Endothelial cell of umbilical vein (primary cell): Measurements from ENCODE around the gene C20orf202. TPM values are rescaled to one million over a fixed set of nuclear protein-coding genes. Genes with fewer than 3 reads are reported as not detected.

Source experiments
- BruUV-seq: library from RNA; stranded (reverse); fragments of 400-500 nt; replicated peaks from 2 replicates; lab custom pipeline; 2021; lab: Mats Ljungman, UMichigan
- CTCF ChIA-PET: fragments of 300-600, 350-600 bp; sonication (Branson Sonifier 250); formaldehyde crosslinking; loops from one replicate; lab custom pipeline; 2021; ENCODE audit warnings: antibody characterized with exemption, inconsistent platforms; lab: Charles Lee
- POLR2A ChIA-PET: fragments of 300-600, 350-600 bp; sonication (Branson Sonifier 250); formaldehyde crosslinking; loops from one replicate; lab custom pipeline; 2021; ENCODE audit warnings: antibody characterized with exemption, inconsistent platforms; lab: Charles Lee
- DNase-seq: peaks from one replicate; pipeline ENCODE4 v3.0.0-alpha.2; 2011; ENCODE audit warnings: low read depth, low spot score
- FAIRE-seq: peaks from 2 replicates; lab custom pipeline; 2011; peaks lifted over from hg19 to GRCh38; lab: Jason Lieb, UNC
- H2AFZ ChIP-seq: 2 replicates; pipeline ENCODE4 v1.6.0; 2012; ENCODE audit warnings: low read depth, low read length, control low read depth, inconsistent platforms
- H3K27ac ChIP-seq: 2 replicates; pipeline ENCODE4 v1.5.1; 2011; ENCODE audit warnings: low read depth, mild to moderate bottlenecking, control low read depth, low read length, moderate library complexity; ENCODE audit not compliant: insufficient read depth
- H3K27me3 ChIP-seq, 2 experiments: 2 replicates each; pipeline versions ENCODE4 v1.6.0 to v1.6.1; 2011; ENCODE audit warnings: low read length in 2 of 2, mixed read lengths in 1 of 2; ENCODE audit not compliant: control insufficient read depth in 2 of 2, insufficient read depth in 2 of 2
- H3K36me3 ChIP-seq, 2 experiments: 2 replicates in 1 of 2; 3 replicates in 1 of 2; pipeline ENCODE4 v1.5.1; 2011; ENCODE audit warnings: low read length in 2 of 2, mild to moderate bottlenecking in 1 of 2, moderate library complexity in 1 of 2; ENCODE audit not compliant: control insufficient read depth in 2 of 2, insufficient read depth in 2 of 2; ENCODE audit errors: extremely low read depth in 1 of 2
- H3K4me1 ChIP-seq: 3 replicates; pipeline ENCODE4 v1.5.1; 2011; ENCODE audit warnings: mild to moderate bottlenecking, low read length; ENCODE audit not compliant: control insufficient read depth, insufficient read depth; ENCODE audit errors: extremely low read depth
- H3K4me2 ChIP-seq: 2 replicates; pipeline ENCODE4 v1.6.1; 2011; ENCODE audit warnings: low read length, control low read depth, mixed read lengths; ENCODE audit not compliant: insufficient read depth
- H3K4me3 ChIP-seq, 3 experiments: fragments of 200-600 bp in 1 of 3; sonication (generic), shearing (Covaris generic) in 1 of 3; replicated peaks in 1 of 3; 2 replicates each; pipeline ENCODE4 v1.5.1; 2011 to 2016; ENCODE audit warnings: control low read depth in 3 of 3, low read length in 3 of 3, mild to moderate bottlenecking in 2 of 3, inconsistent platforms in 1 of 3, low read depth in 1 of 3, moderate library complexity in 1 of 3; ENCODE audit not compliant: insufficient read depth in 1 of 3
- H3K79me2 ChIP-seq: 2 replicates; pipeline ENCODE4 v1.6.0; 2012; ENCODE audit warnings: low read length, inconsistent platforms; ENCODE audit not compliant: control insufficient read depth, insufficient read depth
- H3K9ac ChIP-seq: replicated peaks from 2 replicates; pipeline ENCODE3; 2011; ENCODE audit warnings: low read length, control low read depth; ENCODE audit not compliant: insufficient read depth; ENCODE audit errors: extremely low read depth
- H3K9me1 ChIP-seq: replicated peaks from 3 replicates; pipeline ENCODE4 v1.6.0; 2011; ENCODE audit warnings: mild to moderate bottlenecking, low read length; ENCODE audit not compliant: control insufficient read depth, insufficient read depth; ENCODE audit errors: extremely low read depth
- H3K9me3 ChIP-seq: replicated peaks from 2 replicates; pipeline ENCODE4 v1.5.1; 2012; ENCODE audit warnings: low read length, inconsistent platforms; ENCODE audit not compliant: control insufficient read depth, insufficient read depth
- H4K20me1 ChIP-seq: replicated peaks from 2 replicates; pipeline ENCODE3; 2011; ENCODE audit warnings: mild to moderate bottlenecking, low read length; ENCODE audit not compliant: control insufficient read depth, insufficient read depth; ENCODE audit errors: extremely low read depth
- CTCF ChIP-seq, 2 donors: IDR thresholded peaks; 1 replicate in 1 of 2; 2 replicates in 1 of 2; pipeline ENCODE4 v1.5.1; 2011; ENCODE audit warnings: low read length in 2 of 2, mild to moderate bottlenecking in 2 of 2, moderate library complexity in 2 of 2, control low read depth in 1 of 2, inconsistent platforms in 1 of 2, low read depth in 1 of 2; ENCODE audit not compliant: insufficient read depth in 1 of 2; ENCODE audit errors: extremely low read depth in 1 of 2
- EZH2 ChIP-seq: IDR thresholded peaks from 2 replicates; pipeline ENCODE4 v1.6.1; 2012; ENCODE audit warnings: borderline replicate concordance, low read depth, mild to moderate bottlenecking, moderate library complexity, low read length, inconsistent platforms; ENCODE audit not compliant: severe bottlenecking
- FOS ChIP-seq: IDR thresholded peaks from 2 replicates; pipeline ENCODE4 v1.6.1; 2011; ENCODE audit warnings: mild to moderate bottlenecking, low read length, moderate library complexity, borderline replicate concordance; ENCODE audit not compliant: insufficient read depth
- GATA2 ChIP-seq: IDR thresholded peaks from 2 replicates; pipeline ENCODE4 v1.7.0; 2011; ENCODE audit warnings: low read depth, mild to moderate bottlenecking, moderate library complexity, mixed read lengths, low read length; ENCODE audit not compliant: insufficient read length, insufficient read depth
- JUN ChIP-seq: IDR thresholded peaks from 2 replicates; pipeline ENCODE4 v1.6.1; 2011; ENCODE audit warnings: borderline replicate concordance, low read depth; ENCODE audit not compliant: insufficient read length, insufficient read depth
- MAX ChIP-seq: IDR thresholded peaks from 2 replicates; pipeline ENCODE4 v1.6.1; 2011; ENCODE audit not compliant: insufficient read depth, insufficient read length
- MYC ChIP-seq: IDR thresholded peaks from one replicate; pipeline ENCODE4 v1.6.1; 2011; ENCODE audit warnings: mild to moderate bottlenecking, low read depth, low read length
- POLR2A ChIP-seq: IDR thresholded peaks from 2 replicates; pipeline ENCODE4 v1.6.1; 2012; ENCODE audit warnings: low read depth, mild to moderate bottlenecking, control low read depth, low read length
- POLR2AphosphoS5 ChIP-seq: IDR thresholded peaks from 2 replicates; pipeline ENCODE4 v1.6.1; 2012; ENCODE audit warnings: low read depth, mild to moderate bottlenecking, control low read depth, low read length, moderate library complexity; ENCODE audit not compliant: insufficient read depth
- dilution Hi-C: fragments of 300-500 bp; cut with MboI; formaldehyde crosslinking; loops from one replicate; pipeline ENCODE4 v1.15.0; 2019; ENCODE audit warnings: low sequenced_read_pairs; ENCODE audit not compliant: extremely low pct_ligation_motif_present
- intact Hi-C: fragments of 100-400 bp; cut with micrococcal nuclease; formaldehyde crosslinking; loops from one replicate; pipeline ENCODE4 v1.10.0; 2022
- polyA plus RNA-seq, 4 experiments: library from polyadenylated mRNA; depleted of rRNA in 3 of 4; stranded (reverse) in 3 of 4; unstranded in 1 of 4; fragments of >200 nt; gene quantifications; 2 replicates each; pipeline versions ENCODE4 v1.2.1 to v1.2.3, GENCODE V29; 2011 to 2012; ENCODE audit warnings: missing spikeins in 1 of 4
- total RNA-seq: library from RNA; stranded (reverse); gene quantifications from 2 replicates; pipeline ENCODE4 v1.2.3, GENCODE V29; 2021

The C20orf202 gene
- total and polyA plus RNA-seq, 2 donors (not counting 3 experiments of a cell fraction or from before 2014, with no cell fraction given), result not detected

GRCh38 chr20:1214838-1215261 lies 11.6 kb downstream of the C20orf202 start:
- no peak overlapping the region for H3K4me3 ChIP-seq
- H2AFZ ChIP-seq, result no peak overlapping the region
- TF ChIP-seq POLR2A, result no peak
- no peak for TF ChIP-seq GATA2
- no peak for TF ChIP-seq MAX
- no peak for TF ChIP-seq EZH2
- TF ChIP-seq CTCF (IDR thresholded peaks at IDR 0.05; ENCODE audit: extremely low read depth in 1 of 2, insufficient read depth in 1 of 2, low read depth in 1 of 2, low read length in 2 of 2), result no peak
- TF ChIP-seq POLR2AphosphoS5, result no peak
- no peak for TF ChIP-seq FOS
- no peak for TF ChIP-seq JUN
- TF ChIP-seq MYC, result no peak
- FAIRE-seq (no peak), DNase-seq (no peak)
- no peaks in the 10 kb centered on the region for H3K9me1 ChIP-seq
- H3K4me1 ChIP-seq, result no peaks in the 10 kb centered on the region
- no peaks in the 10 kb centered on the region for H3K9me3 ChIP-seq
- no peak overlapping the region for H3K4me2 ChIP-seq
- H3K36me3 ChIP-seq, result no peaks in the 10 kb centered on the region
- ChIA-PET CTCF (no interaction called here), POLR2A (no interaction called here)
- peaks cover 6 to 24% of the 10 kb centered on the region in 2 experiments for H3K27me3 ChIP-seq
- no peak overlapping the region for H3K27ac ChIP-seq
- H4K20me1 ChIP-seq, result no peaks in the 10 kb centered on the region
- dilution Hi-C loops, result no loop called here
- H3K79me2 ChIP-seq, result no peaks in the 10 kb centered on the region
- H3K9ac ChIP-seq, result no peak overlapping the region
- BruUV-seq, result no TSS peak
- intact Hi-C loops, result loop anchor here (10.0 kb wide), 1 partner anchor 260 kb away; no protein-coding TSS in a partner anchor
